GM12878 (cell line): ENCODE results near the gene WNT7A. TPM values are rescaled to one million over a fixed set of nuclear protein-coding genes. Genes with fewer than 3 reads are reported as not detected.

Experiments used
- ATAC-seq: fragments of 200-7000 bp; cut with Tn5 transposase; 3 replicates; pipeline ENCODE4 v1.9.1; 2020; ENCODE audit warnings: mild to moderate bottlenecking, moderate library complexity
- BruUV-seq: library from RNA; stranded (reverse); fragments of 400-500 nt; replicated peaks from 2 replicates; lab custom pipeline; 2021; lab: Mats Ljungman, UMichigan
- CTCF ChIA-PET: fragments of 300-600 bp; sonication (Branson Sonifier 250); formaldehyde crosslinking; extraction: SDS; loops from one replicate; lab custom pipeline; 2021; ENCODE audit warnings: inconsistent platforms; lab: Yijun Ruan, JAX
- POLR2A ChIA-PET: fragments of 350-600 bp; formaldehyde crosslinking; extraction: SDS; loops from one replicate; lab custom pipeline; 2021; ENCODE audit warnings: inconsistent platforms; lab: Charles Lee
- RAD21 ChIA-PET: fragments of 300-600 bp; sonication (Branson Sonifier 250); formaldehyde crosslinking; loops from one replicate; lab custom pipeline; 2023; ENCODE audit warnings: antibody characterized with exemption; ENCODE audit not compliant: unreplicated experiment; lab: Charles Lee
- SMC1A ChIA-PET: fragments of 300-600 bp; sonication (Branson Sonifier 250); formaldehyde crosslinking; loops from one replicate; lab custom pipeline; 2023; ENCODE audit not compliant: unreplicated experiment, uncharacterized antibody; lab: Charles Lee
- DNase-seq: peaks from one replicate; pipeline ENCODE4 v3.0.0-alpha.2; 2011; ENCODE audit warnings: low read depth, low spot score
- FAIRE-seq: peaks from 3 replicates; lab custom pipeline; 2011; peaks lifted over from hg19 to GRCh38; lab: Jason Lieb, UNC
- H2AFZ ChIP-seq: 2 replicates; pipeline ENCODE4 v1.6.0; 2011; ENCODE audit warnings: low read depth, low read length, control low read depth; ENCODE audit not compliant: control insufficient read depth
- H3K27ac ChIP-seq: 2 replicates; pipeline ENCODE4 v1.5.1; 2011; ENCODE audit warnings: control low read depth; ENCODE audit not compliant: control insufficient read depth, insufficient read depth
- H3K27me3 ChIP-seq, 2 experiments: replicated peaks in 1 of 2; 2 replicates each; pipeline versions ENCODE4 v1.6.0 to v1.6.1; 2011; ENCODE audit warnings: low read length in 1 of 2; ENCODE audit not compliant: control insufficient read depth in 2 of 2, insufficient read depth in 2 of 2
- H3K36me3 ChIP-seq, 2 experiments: 2 replicates each; pipeline ENCODE4 v1.5.1; 2011; ENCODE audit warnings: low read length in 1 of 2; ENCODE audit not compliant: control insufficient read depth in 2 of 2, insufficient read depth in 2 of 2
- H3K4me1 ChIP-seq: 2 replicates; pipeline ENCODE4 v1.6.1; 2011; ENCODE audit warnings: mild to moderate bottlenecking, low read length, moderate library complexity, mixed read lengths; ENCODE audit not compliant: control insufficient read depth, insufficient read depth
- H3K4me2 ChIP-seq: 2 replicates; pipeline ENCODE4 v1.6.0; 2011; ENCODE audit warnings: control low read depth; ENCODE audit not compliant: control insufficient read depth, insufficient read depth
- H3K4me3 ChIP-seq: fragments of 200-600 bp; sonication (generic); 2 replicates; pipeline ENCODE4 v1.5.1; 2016
- H3K79me2 ChIP-seq: 2 replicates; pipeline ENCODE4 v1.6.0; 2011; ENCODE audit warnings: low read length; ENCODE audit not compliant: control insufficient read depth, insufficient read depth
- H3K9ac ChIP-seq: 2 replicates; pipeline ENCODE4 v1.8.0; 2011; ENCODE audit warnings: low read length, control low read depth, mixed read lengths; ENCODE audit not compliant: control insufficient read depth, insufficient read depth
- H3K9me3 ChIP-seq: replicated peaks from 3 replicates; pipeline ENCODE4 v1.5.1; 2011; ENCODE audit warnings: mild to moderate bottlenecking, low read length; ENCODE audit not compliant: control insufficient read depth, insufficient read depth
- H4K20me1 ChIP-seq: 2 replicates; pipeline ENCODE4 v1.6.0; 2011; ENCODE audit not compliant: control insufficient read depth, insufficient read depth
- BCLAF1 ChIP-seq: fragments of 450-650 bp; IDR thresholded peaks from 2 replicates; pipeline ENCODE4 v1.6.1; 2017; ENCODE audit warnings: antibody characterized with exemption, mild to moderate bottlenecking, moderate library complexity
- DPF2 ChIP-seq: fragments of 450-650 bp; IDR thresholded peaks from 2 replicates; pipeline ENCODE4 v1.6.1; 2017; ENCODE audit warnings: mild to moderate bottlenecking
- FOXK2 ChIP-seq: fragments of 450-650 bp; IDR thresholded peaks from 2 replicates; pipeline ENCODE4 v1.6.1; 2017; ENCODE audit warnings: mild to moderate bottlenecking, moderate library complexity
- HDAC6 ChIP-seq: fragments of 200-600 bp; sonication (generic); IDR thresholded peaks from one replicate; pipeline ENCODE4 v1.8.0; 2017; ENCODE audit warnings: antibody characterized with exemption; ENCODE audit not compliant: unreplicated experiment
- IRF4 ChIP-seq: IDR thresholded peaks from 2 replicates; pipeline ENCODE4 v1.6.1; 2011; ENCODE audit warnings: low read depth, low read length
- LARP7 ChIP-seq: fragments of 450-650 bp; IDR thresholded peaks from 2 replicates; pipeline ENCODE4 v1.6.1; 2017; ENCODE audit warnings: mild to moderate bottlenecking
- MYB ChIP-seq: fragments of 150-350 bp; IDR thresholded peaks from 2 replicates; pipeline ENCODE4 v1.6.1; 2014; ENCODE audit warnings: mild to moderate bottlenecking, low read depth, low read length, borderline replicate concordance
- MYC ChIP-seq: IDR thresholded peaks from 2 replicates; pipeline ENCODE4 v1.6.1; 2011; ENCODE audit warnings: mild to moderate bottlenecking, low read length, moderate library complexity, inconsistent platforms; ENCODE audit not compliant: insufficient read depth, insufficient replicate concordance, insufficient read length, severe bottlenecking
- NFYA ChIP-seq: IDR thresholded peaks from 2 replicates; pipeline ENCODE4 v1.6.1; 2011; ENCODE audit warnings: low read depth, mild to moderate bottlenecking, low read length, improper control_type of control experiment, borderline replicate concordance
- NKRF ChIP-seq: fragments of 450-650 bp; conservative IDR thresholded peaks from 2 replicates; pipeline ENCODE4 v1.6.1; 2017; ENCODE audit warnings: mild to moderate bottlenecking, moderate library complexity
- SP1 ChIP-seq: IDR thresholded peaks from one replicate; pipeline ENCODE4 v1.6.1; 2011; ENCODE audit warnings: low read depth, low read length
- SUPT20H ChIP-seq: IDR thresholded peaks from 2 replicates; pipeline ENCODE4 v1.6.1; 2011; ENCODE audit warnings: low read depth, mild to moderate bottlenecking, low read length, moderate library complexity, borderline replicate concordance; ENCODE audit not compliant: control insufficient read depth
- WGBS: methylation state at CpG from one replicate; pipeline ENCODE4 v1.1.6; 2016; ENCODE audit warnings: low lambda C conversion rate; ENCODE audit not compliant: insufficient replicate concordance, insufficient coverage; ENCODE audit errors: missing lambda C conversion rate; 5-methylcytosine and 5-hydroxymethylcytosine counted together
- in situ Hi-C: fragments of 300-500 bp; cut with MboI; formaldehyde crosslinking; loops from 9 replicates; pipeline ENCODE4 v1.14.3; 2018; ENCODE audit warnings: mixed read lengths
- intact Hi-C: fragments of 100-400 bp; cut with micrococcal nuclease; formaldehyde crosslinking; loops from one replicate; pipeline ENCODE4 v1.14.2; 2022; ENCODE audit not compliant: unreplicated experiment
- polyA plus RNA-seq, 11 experiments: library from polyadenylated mRNA; depleted of rRNA in 4 of 11; unstranded in 6 of 11; stranded (reverse) in 5 of 11; fragments of >200 nt; fragmentation: Nextera tagmentation in 4 of 11; fragmentation: Illumina TruSeq in 1 of 11; extraction: Ambion mirVana in 4 of 11; extraction: Trizol in 1 of 11; gene quantifications; 1 replicate in 1 of 11; 2 replicates in 10 of 11; pipeline versions ENCODE4 v1.2.1 to v1.2.3, GENCODE V29; 2011 to 2016; ENCODE audit warnings: inconsistent platforms in 2 of 11, missing spikeins in 2 of 11, low read depth in 1 of 11
- total RNA-seq, 4 experiments: library from RNA; depleted of rRNA in 3 of 4; stranded (reverse); fragments of >200 nt in 3 of 4; fragmentation: Illumina TruSeq in 1 of 4; extraction: Trizol in 1 of 4; gene quantifications; 2 replicates each; pipeline versions ENCODE4 v1.2.1 to v1.2.3, GENCODE V29; 2013 to 2021

The WNT7A gene
- total and polyA plus RNA-seq, 10 of the 15 experiments (the other 5 are each of a cell fraction or from before 2014, with no cell fraction given), result 0.08 TPM; not detected in 9

- TF ChIP-seq MYB (no peak), LARP7 (no peak), IRF4 (no peak)
Observed at GRCh38 chr3:13872451-13872850, 7.4 kb downstream of the WNT7A start (continued).

- Histone ChIP-seq H3K4me1 (no peaks in the 10 kb centered on the region), H3K9me3 (no peaks in the 10 kb centered on the region), H3K36me3 (no peaks in the 10 kb centered on the region), H2AFZ (no peak overlapping the region), H3K27me3 (no peaks in the 10 kb centered on the region; a peak in 1 of 4 replicates), H3K27ac (no peak overlapping the region), H3K4me3 (no peak overlapping the region), H3K4me2 (no peak overlapping the region), H3K9ac (no peak overlapping the region), H4K20me1 (no peaks in the 10 kb centered on the region), H3K79me2 (no peaks in the 10 kb centered on the region)
- 1% methylated on average over 4 of the region's 4 CpGs for WGBS
- no peak for FAIRE-seq
- TF ChIP-seq MYB, result no peak
- ATAC-seq, result no peak
- in situ Hi-C loops, result no loop called here
- CTCF ChIA-PET, result no interaction called here
- RAD21 ChIA-PET, result no interaction called here
- SMC1A ChIA-PET, result no interaction called here
- intact Hi-C loops, result no loop called here
- POLR2A ChIA-PET, result no interaction called here
- DNase-seq, result no peak
- BruUV-seq, result no TSS peak
Observed at GRCh38 chr3:13871791-13872190, 8.1 kb downstream of the WNT7A start.

- intact Hi-C loops, result no loop called here
- ATAC-seq, result no peak
- ChIA-PET CTCF (no interaction called here), SMC1A (no interaction called here), POLR2A (no interaction called here), RAD21 (no interaction called here)
- Histone ChIP-seq H3K27me3 (no peaks in the 10 kb centered on the region; a peak in 1 of 4 replicates), H2AFZ (no peak overlapping the region), H3K4me1 (no peaks in the 10 kb centered on the region), H3K4me3 (no peak overlapping the region), H4K20me1 (no peaks in the 10 kb centered on the region), H3K36me3 (no peaks in the 10 kb centered on the region), H3K9ac (no peak overlapping the region), H3K9me3 (no peaks in the 10 kb centered on the region), H3K79me2 (no peaks in the 10 kb centered on the region), H3K27ac (no peak overlapping the region), H3K4me2 (no peak overlapping the region)
- BruUV-seq, result no TSS peak
- WGBS, result 50% methylated on average over 2 of the region's 2 CpGs
- DNase-seq, result no peak
- no peak for FAIRE-seq
- in situ Hi-C loops, result no loop called here
- TF ChIP-seq NFYA, result no peak
- no peak for TF ChIP-seq NKRF
- no peak for TF ChIP-seq DPF2
- no peak for TF ChIP-seq FOXK2
- TF ChIP-seq MYC, result no peak
- TF ChIP-seq SUPT20H, result no peak
- TF ChIP-seq HDAC6, result no peak
- TF ChIP-seq BCLAF1, result no peak
- no peak for TF ChIP-seq SP1
Observed at GRCh38 chr3:13870902-13871301, 9.0 kb downstream of the WNT7A start.
